LHCN-M2 (cell line): ENCODE results near the gene MRNIP. TPM values are rescaled to one million over a fixed set of nuclear protein-coding genes. Genes with fewer than 3 reads are reported as not detected.

Source experiments
- DNase-seq: peaks from one replicate; pipeline ENCODE4 v3.0.0-alpha.2; 2012; ENCODE audit warnings: low read depth
- total RNA-seq: library from RNA; depleted of rRNA; stranded (reverse); fragments of >200 nt; gene quantifications from 2 replicates; pipeline ENCODE4 v1.2.3, GENCODE V29; 2014

MRNIP gene
- total RNA-seq, 1 experiment from 2014 or later, result 15.3 TPM

- DNase-seq, result no peak
Observed at GRCh38 chr5:179887802-179888201, 29.2 kb upstream of the MRNIP start.

GRCh38 chr5:179887095-179887494, 28.5 kb upstream of the MRNIP start:
- no peak for DNase-seq

- DNase-seq, result no peak
Observed at GRCh38 chr5:179886190-179886911, 27.7 kb upstream of the MRNIP start.

- no peak for DNase-seq
Observed at GRCh38 chr5:179885491-179886090, 27.0 kb upstream of the MRNIP start.

GRCh38 chr5:179883163-179883562, 24.5 kb upstream of the MRNIP start:
- DNase-seq, result no peak

- DNase-seq, result no peak
Observed at GRCh38 chr5:179882338-179882737, 23.7 kb upstream of the MRNIP start.

- no peak for DNase-seq
Observed at GRCh38 chr5:179880848-179881590, 22.4 kb upstream of the MRNIP start.

- DNase-seq, result no peak
Observed at GRCh38 chr5:179880066-179880650, 21.5 kb upstream of the MRNIP start.

GRCh38 chr5:179879690-179880010, 21.0 kb upstream of the MRNIP start:
- DNase-seq, result no peak

GRCh38 chr5:179879003-179879689, 20.5 kb upstream of the MRNIP start:
- DNase-seq, result no peak

GRCh38 chr5:179878222-179879002, 19.8 kb upstream of the MRNIP start:
- peak; percentile 95 for DNase-seq

GRCh38 chr5:179876610-179876952, 18.0 kb upstream of the MRNIP start:
- no peak for DNase-seq

GRCh38 chr5:179875741-179876609, 17.4 kb upstream of the MRNIP start:
- no peak for DNase-seq

- DNase-seq, result no peak
Observed at GRCh38 chr5:179874536-179875292, 16.1 kb upstream of the MRNIP start.

GRCh38 chr5:179874136-179874535, 15.5 kb upstream of the MRNIP start:
- DNase-seq, result no peak

- DNase-seq, result no peak
Observed at GRCh38 chr5:179873588-179874110, 15.0 kb upstream of the MRNIP start.

- no peak for DNase-seq
Observed at GRCh38 chr5:179872828-179873575, 14.4 kb upstream of the MRNIP start.

- DNase-seq, result no peak
Observed at GRCh38 chr5:179872055-179872827, 13.6 kb upstream of the MRNIP start.
